Measurements from ENCODE around the gene LRRC3.

LRRC3 gene

DNA sequence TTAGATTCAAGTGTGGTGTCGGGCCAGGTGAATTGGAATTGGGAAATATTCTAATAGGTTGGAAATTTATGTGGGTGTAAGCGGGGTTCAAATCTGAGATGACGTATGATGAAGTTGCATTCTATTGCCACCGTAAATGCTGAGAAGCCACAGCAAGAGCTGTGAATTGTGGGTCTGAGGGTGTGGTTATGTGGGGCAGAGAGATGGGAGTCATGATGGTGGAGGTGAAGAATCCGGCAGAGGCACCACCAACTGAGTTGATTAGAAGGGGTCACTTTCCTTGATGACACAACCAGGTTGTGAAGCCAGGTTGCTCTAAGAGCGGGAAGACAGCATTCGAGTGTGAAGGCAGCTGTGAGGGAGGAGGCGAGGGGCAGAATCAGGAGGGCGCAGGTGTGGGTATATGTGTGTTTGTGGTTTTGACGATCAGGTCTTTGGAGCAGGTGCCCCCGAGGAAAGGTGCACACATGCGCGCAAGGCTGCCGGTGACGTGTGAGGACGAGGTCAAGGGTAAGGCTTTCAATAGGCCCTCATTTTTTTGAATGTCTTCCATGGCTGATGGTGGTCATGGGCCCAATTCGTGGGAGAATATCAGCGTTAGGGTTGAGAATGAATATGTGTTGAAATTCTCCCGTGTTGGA is 18.7 kb downstream of the LRRC3 start:
- no peak overlapping the region for H2AFZ ChIP-seq (ENCODE audit: low read depth, low read length)
- no peaks in the 10 kb centered on the region for H3K36me3 ChIP-seq (replicated peaks; ENCODE audit: low read depth, low read length)
- TF ChIP-seq, protein P1, sequence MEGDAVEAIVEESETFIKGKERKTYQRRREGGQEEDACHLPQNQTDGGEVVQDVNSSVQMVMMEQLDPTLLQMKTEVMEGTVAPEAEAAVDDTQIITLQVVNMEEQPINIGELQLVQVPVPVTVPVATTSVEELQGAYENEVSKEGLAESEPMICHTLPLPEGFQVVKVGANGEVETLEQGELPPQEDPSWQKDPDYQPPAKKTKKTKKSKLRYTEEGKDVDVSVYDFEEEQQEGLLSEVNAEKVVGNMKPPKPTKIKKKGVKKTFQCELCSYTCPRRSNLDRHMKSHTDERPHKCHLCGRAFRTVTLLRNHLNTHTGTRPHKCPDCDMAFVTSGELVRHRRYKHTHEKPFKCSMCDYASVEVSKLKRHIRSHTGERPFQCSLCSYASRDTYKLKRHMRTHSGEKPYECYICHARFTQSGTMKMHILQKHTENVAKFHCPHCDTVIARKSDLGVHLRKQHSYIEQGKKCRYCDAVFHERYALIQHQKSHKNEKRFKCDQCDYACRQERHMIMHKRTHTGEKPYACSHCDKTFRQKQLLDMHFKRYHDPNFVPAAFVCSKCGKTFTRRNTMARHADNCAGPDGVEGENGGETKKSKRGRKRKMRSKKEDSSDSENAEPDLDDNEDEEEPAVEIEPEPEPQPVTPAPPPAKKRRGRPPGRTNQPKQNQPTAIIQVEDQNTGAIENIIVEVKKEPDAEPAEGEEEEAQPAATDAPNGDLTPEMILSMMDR (IDR thresholded peaks at IDR 0.05; ENCODE audit: low read depth, low read length) = no peak
- TF ChIP-seq EZH2phosphoT487 (IDR thresholded peaks at IDR 0.05; ENCODE audit: low read depth) = no peak
- no peak overlapping the region for H3K27ac ChIP-seq (ENCODE audit: low read length)
- no peak overlapping the region for H3K4me3 ChIP-seq (ENCODE audit: low read length)
- H3K27me3 ChIP-seq (ENCODE audit: low read depth, low read length) = 0 out of 2 replicates have a peak, but pooled peaks cover 5% of the 10 kb centered on the region
- no peaks in the 10 kb centered on the region for H3K4me1 ChIP-seq (ENCODE audit: low read length)
- H4K20me1 ChIP-seq (ENCODE audit: insufficient read depth, low read length) = no peaks in the 10 kb centered on the region
- H3K9me3 ChIP-seq (ENCODE audit: insufficient read depth, low read length) = no peaks in the 10 kb centered on the region
- no peak overlapping the region for H3K9ac ChIP-seq (ENCODE audit: low read length)
- H3K79me2 ChIP-seq (ENCODE audit: low read length) = no peaks in the 10 kb centered on the region
- no peak overlapping the region for H3K4me2 ChIP-seq (ENCODE audit: low read length)

DNA sequence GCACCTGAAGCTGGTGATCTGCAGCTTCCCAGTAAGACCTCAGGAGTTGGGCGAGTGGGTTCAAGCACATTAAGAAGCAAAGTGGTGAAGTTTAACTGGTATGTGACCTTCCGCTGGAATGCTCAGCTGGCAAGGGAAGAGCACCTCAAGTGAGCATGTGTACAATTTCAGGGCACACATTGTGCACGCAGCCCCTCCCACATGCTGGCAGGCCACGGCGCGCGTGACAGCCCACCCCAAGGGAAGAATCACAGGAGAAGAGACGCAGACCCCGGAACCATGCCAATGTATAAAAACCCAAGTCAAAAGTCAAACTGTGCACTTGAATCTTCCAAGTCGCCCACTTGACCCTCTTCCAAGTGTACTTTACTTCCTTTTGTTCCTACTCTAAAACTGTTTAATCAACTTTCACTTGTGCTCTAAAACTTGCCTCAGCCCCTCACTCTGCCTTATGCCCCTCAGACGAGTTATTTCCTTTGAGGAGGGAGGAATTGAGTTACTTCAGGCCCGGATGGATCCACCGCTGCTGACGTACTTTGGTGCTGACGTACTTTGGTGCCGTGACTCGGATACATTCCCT is 20.0 kb downstream of the LRRC3 start:
- H3K27me3 ChIP-seq (ENCODE audit: low read depth, low read length) = 0 out of 2 replicates have a peak, but pooled peaks cover 5% of the 10 kb centered on the region
- no peak overlapping the region for H3K4me3 ChIP-seq (ENCODE audit: low read length)
- no peaks in the 10 kb centered on the region for H3K36me3 ChIP-seq (replicated peaks; ENCODE audit: low read depth, low read length)
- H3K4me2 ChIP-seq (ENCODE audit: low read length) = no peak overlapping the region
- H3K9me3 ChIP-seq (ENCODE audit: insufficient read depth, low read length) = no peaks in the 10 kb centered on the region
- H3K27ac ChIP-seq (ENCODE audit: low read length) = no peak overlapping the region
- H3K4me1 ChIP-seq (ENCODE audit: low read length) = no peaks in the 10 kb centered on the region
- no peaks in the 10 kb centered on the region for H3K79me2 ChIP-seq (ENCODE audit: low read length)
- no peak overlapping the region for H3K9ac ChIP-seq (ENCODE audit: low read length)
- TF ChIP-seq, protein P1 (IDR thresholded peaks at IDR 0.05; ENCODE audit: low read depth, low read length) = no peak
- no peak for TF ChIP-seq EZH2phosphoT487 (IDR thresholded peaks at IDR 0.05; ENCODE audit: low read depth)
- H4K20me1 ChIP-seq (ENCODE audit: insufficient read depth, low read length) = no peaks in the 10 kb centered on the region
- H2AFZ ChIP-seq (ENCODE audit: low read depth, low read length) = no peak overlapping the region

DNA sequence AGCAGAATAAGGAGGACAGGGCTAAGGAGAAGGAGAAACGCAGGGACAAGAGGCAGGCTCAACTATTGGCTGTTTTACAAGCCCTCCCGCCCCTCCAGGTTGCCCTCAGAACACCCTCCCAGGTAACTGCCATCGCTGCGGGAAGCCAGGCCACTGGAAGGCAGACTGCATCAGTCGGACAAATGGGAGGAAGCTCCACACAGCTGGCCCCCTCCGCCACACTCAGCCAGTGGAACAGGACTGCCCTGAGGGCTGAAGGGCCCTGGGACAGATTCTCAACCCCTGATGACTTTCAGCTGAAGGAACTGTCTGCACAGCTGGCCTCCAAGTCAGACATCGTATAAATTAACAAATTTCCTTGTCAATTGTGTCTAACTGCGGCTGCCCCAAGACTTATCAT is 21.8 kb downstream of the LRRC3 start:
- no peaks in the 10 kb centered on the region for H3K36me3 ChIP-seq (replicated peaks; ENCODE audit: low read depth, low read length)
- H3K27me3 ChIP-seq (ENCODE audit: low read depth, low read length) = 0 out of 2 replicates have a peak, but pooled peaks cover 2% of the 10 kb centered on the region
- no peak overlapping the region for H2AFZ ChIP-seq (ENCODE audit: low read depth, low read length)
- no peak overlapping the region for H3K27ac ChIP-seq (ENCODE audit: low read length)
- no peaks in the 10 kb centered on the region for H3K4me1 ChIP-seq (ENCODE audit: low read length)
- no peaks in the 10 kb centered on the region for H3K9me3 ChIP-seq (ENCODE audit: insufficient read depth, low read length)
- no peak overlapping the region for H3K9ac ChIP-seq (ENCODE audit: low read length)
- H3K4me3 ChIP-seq (ENCODE audit: low read length) = no peak overlapping the region
- no peaks in the 10 kb centered on the region for H3K79me2 ChIP-seq (ENCODE audit: low read length)
- no peak overlapping the region for H3K4me2 ChIP-seq (ENCODE audit: low read length)
- TF ChIP-seq, protein P1 (IDR thresholded peaks at IDR 0.05; ENCODE audit: low read depth, low read length) = no peak
- TF ChIP-seq EZH2phosphoT487 (IDR thresholded peaks at IDR 0.05; ENCODE audit: low read depth) = no peak
- no peaks in the 10 kb centered on the region for H4K20me1 ChIP-seq (ENCODE audit: insufficient read depth, low read length)

DNA sequence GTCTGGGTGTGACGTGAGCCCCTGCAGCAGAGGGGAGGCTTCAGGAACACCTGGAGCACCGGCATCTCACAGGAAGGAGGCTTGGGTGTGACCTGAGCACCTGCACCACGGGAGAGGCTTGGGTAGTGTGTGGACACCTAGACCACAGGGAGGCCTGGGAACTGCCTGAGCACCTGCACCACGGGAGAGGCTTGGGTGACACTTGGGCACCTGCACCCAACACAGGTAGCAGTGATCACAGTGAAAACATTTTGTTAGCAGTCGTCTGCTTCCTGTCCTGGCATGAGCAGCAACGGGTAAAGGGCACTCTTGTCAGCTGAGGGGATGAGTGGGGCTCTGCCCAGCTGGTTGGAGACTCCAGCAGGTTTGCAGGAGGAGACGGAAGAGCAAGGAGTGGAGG is 22.4 kb downstream of the LRRC3 start:
- H3K27ac ChIP-seq (ENCODE audit: low read length) = no peak overlapping the region
- no peak overlapping the region for H3K4me2 ChIP-seq (ENCODE audit: low read length)
- no peaks in the 10 kb centered on the region for H3K36me3 ChIP-seq (replicated peaks; ENCODE audit: low read depth, low read length)
- no peak overlapping the region for H3K9ac ChIP-seq (ENCODE audit: low read length)
- H3K4me1 ChIP-seq (ENCODE audit: low read length) = no peaks in the 10 kb centered on the region
- no peaks in the 10 kb centered on the region for H4K20me1 ChIP-seq (ENCODE audit: insufficient read depth, low read length)
- H3K79me2 ChIP-seq (ENCODE audit: low read length) = no peaks in the 10 kb centered on the region
- H2AFZ ChIP-seq (ENCODE audit: low read depth, low read length) = no peak overlapping the region
- no peaks in the 10 kb centered on the region for H3K9me3 ChIP-seq (ENCODE audit: insufficient read depth, low read length)
- H3K4me3 ChIP-seq (ENCODE audit: low read length) = no peak overlapping the region
- TF ChIP-seq EZH2phosphoT487 (IDR thresholded peaks at IDR 0.05; ENCODE audit: low read depth) = no peak
- TF ChIP-seq, protein P1 (IDR thresholded peaks at IDR 0.05; ENCODE audit: low read depth, low read length) = no peak
- no peaks in the 10 kb centered on the region for H3K27me3 ChIP-seq (ENCODE audit: low read depth, low read length)
